Esophagus muscularis mucosa (tissue), 4 donors: ENCODE results near the gene VPS33A. TPM values are rescaled to one million over a fixed set of nuclear protein-coding genes. Genes with fewer than 3 reads are reported as not detected.

Experiments
- DNase-seq: peaks from one replicate; pipeline ENCODE4 v3.0.0-alpha.2; 2017; ENCODE audit errors: extremely low spot score
- H3K27ac ChIP-seq, 4 donors: fragments of 200-600 bp; sonication (generic); replicated peaks in 1 of 4; 1 replicate in 3 of 4; 2 replicates in 1 of 4; pipeline ENCODE4 v1.5.1; 2016 to 2019; ENCODE audit warnings: mild to moderate bottlenecking in 1 of 4
- H3K27me3 ChIP-seq, 4 donors: fragments of 200-600 bp; sonication (generic); one replicate each; pipeline versions ENCODE4 v1.5.1 to v1.6.0; 2016 to 2019
- H3K36me3 ChIP-seq, 4 donors: fragments of 200-600 bp; sonication (generic); one replicate each; pipeline ENCODE4 v1.5.1; 2016 to 2019
- H3K4me1 ChIP-seq, 4 donors: fragments of 200-600 bp; sonication (generic); one replicate each; pipeline ENCODE4 v1.5.1; 2016 to 2019
- H3K4me3 ChIP-seq, 4 donors: fragments of 200-600 bp; sonication (generic); 1 replicate in 2 of 4; 2 replicates in 2 of 4; pipeline ENCODE4 v1.5.1; 2016 to 2019; ENCODE audit warnings: mild to moderate bottlenecking in 4 of 4, moderate library complexity in 1 of 4
- H3K9me3 ChIP-seq, 4 donors: fragments of 200-600 bp; sonication (generic); 1 replicate in 3 of 4; 2 replicates in 1 of 4; pipeline ENCODE4 v1.5.1; 2016 to 2019
- CTCF ChIP-seq, 3 experiments: fragments of 200-600 bp in 2 of 3; fragments of 450-650 bp in 1 of 3; sonication (generic) in 2 of 3; IDR thresholded peaks; one replicate each; pipeline ENCODE4 v1.5.1; 2017 to 2019; ENCODE audit warnings: antibody characterized with exemption in 3 of 3, mild to moderate bottlenecking in 2 of 3, moderate library complexity in 1 of 3
- EP300 ChIP-seq: sonication (generic); formaldehyde crosslinking; IDR thresholded peaks from one replicate; pipeline ENCODE4 v1.6.1; 2017; ENCODE audit warnings: antibody characterized with exemption
- POLR2A ChIP-seq: fragments of 450-650 bp; IDR thresholded peaks from one replicate; pipeline ENCODE4 v1.6.1; 2017; ENCODE audit warnings: antibody characterized with exemption, moderate library complexity, mild to moderate bottlenecking, low read depth
- POLR2AphosphoS5 ChIP-seq, 2 donors: sonication (generic); formaldehyde crosslinking; IDR thresholded peaks; one replicate each; pipeline ENCODE4 v1.6.1; 2017; ENCODE audit warnings: antibody characterized with exemption in 2 of 2
- WGBS: methylation state at CpG from one replicate; pipeline ENCODE4 v1.1.5; 2018; 5-methylcytosine and 5-hydroxymethylcytosine counted together
- intact Hi-C: fragments of 100-400 bp; cut with DNase I; formaldehyde crosslinking; loops from one replicate; pipeline ENCODE4 v1.15.1; 2023
- total RNA-seq, 4 donors: library from RNA; depleted of rRNA; stranded (reverse); fragments of >200 nt; gene quantifications; one replicate each; pipeline versions ENCODE4 v1.1.0 to v1.2.1, GENCODE V29; 2016

VPS33A gene
- total RNA-seq, 4 donors from 2014 or later: 12.5 to 15.7 (median 14.7) TPM

GRCh38 chr12:122228092-122228491 lies 38.2 kb downstream of the VPS33A start:
- Histone ChIP-seq H3K4me1 (peaks cover 27 to 35% (median 31%) of the 10 kb centered on the region in 4 donors), H3K9me3 (no peaks in the 10 kb centered on the region), H3K27ac (no peak overlapping the region), H3K27me3 (no peaks in the 10 kb centered on the region), H3K36me3 (peaks cover 21 to 59% (median 43%) of the 10 kb centered on the region in 4 donors), H3K4me3 (no peak overlapping the region)
- TF ChIP-seq POLR2A: no peak
- no peak for TF ChIP-seq EP300
- intact Hi-C loops: loop anchor here (5.0 kb wide), 1 partner anchor 39 kb away; the partner anchor contains the start of gene VPS33A
- WGBS: 91% methylated on average over 5 of the region's 5 CpGs
- DNase-seq: no peak

GRCh38 chr12:122227341-122227740 lies 39.0 kb downstream of the VPS33A start:
- H3K4me1 ChIP-seq: peaks cover 28 to 36% (median 36%) of the 10 kb centered on the region in 4 donors
- DNase-seq: no peak
- peaks cover 13 to 59% (median 43%) of the 10 kb centered on the region in 4 donors for H3K36me3 ChIP-seq
- 91% methylated on average over 12 of the region's 17 CpGs for WGBS
- intact Hi-C loops: loop anchor here (5.0 kb wide), 1 partner anchor 40 kb away; the partner anchor contains the start of gene VPS33A
- no peak overlapping the region for H3K4me3 ChIP-seq
- H3K9me3 ChIP-seq: no peaks in the 10 kb centered on the region
- H3K27me3 ChIP-seq: no peaks in the 10 kb centered on the region
- no peak for TF ChIP-seq EP300
- no peak for TF ChIP-seq POLR2A
- TF ChIP-seq CTCF (IDR thresholded peaks at IDR 0.05): no peak
- no peak for TF ChIP-seq POLR2AphosphoS5 (IDR thresholded peaks at IDR 0.05)
- H3K27ac ChIP-seq: no peak overlapping the region

DNA sequence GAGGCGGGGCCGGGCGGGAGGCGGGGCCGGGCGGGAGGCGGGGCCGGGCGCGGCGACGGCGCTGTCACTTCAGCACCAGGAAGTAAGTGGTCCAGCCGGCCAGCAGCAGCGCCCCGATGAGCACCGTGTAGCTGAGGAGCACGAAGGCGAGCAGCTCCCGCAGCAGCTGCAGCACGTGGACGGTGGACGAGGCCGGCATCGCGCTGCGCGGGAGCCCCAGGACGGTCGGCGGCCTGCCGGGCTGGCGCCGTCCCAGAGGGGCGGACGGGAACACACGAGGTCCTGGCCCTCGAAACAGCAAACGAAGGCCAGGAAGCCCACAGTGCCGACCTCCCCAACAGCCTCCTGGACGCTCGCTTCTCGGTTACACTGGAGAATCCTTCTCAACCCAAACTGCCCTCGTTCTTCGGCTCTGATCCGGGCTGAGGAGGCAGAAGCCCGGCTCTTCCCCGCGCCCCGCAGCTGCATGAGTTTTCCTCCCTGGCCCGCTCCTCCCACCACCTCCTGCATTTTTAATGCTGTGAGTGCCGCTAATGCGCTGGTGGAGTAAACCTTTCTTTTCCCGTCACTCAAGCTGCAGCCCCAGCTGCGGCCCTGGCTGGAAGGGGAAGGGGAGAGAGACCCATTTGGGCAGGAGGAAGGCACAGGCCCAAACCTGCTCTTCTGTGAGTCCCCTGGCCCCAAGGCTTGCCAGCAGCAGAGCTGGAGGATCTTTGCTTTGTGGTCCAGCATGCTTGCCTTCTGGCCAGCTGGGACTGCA lies 39.7 kb downstream of the VPS33A start:
- intact Hi-C loops: loop anchor here (5.0 kb wide), 1 partner anchor 41 kb away; the partner anchor contains the start of gene VPS33A
- Histone ChIP-seq H3K4me1 (peaks cover 28 to 36% (median 36%) of the 10 kb centered on the region in 4 donors), H3K36me3 (peaks cover 5 to 59% (median 43%) of the 10 kb centered on the region in 4 donors), H3K27me3 (no peaks in the 10 kb centered on the region), H3K27ac (peak overlapping the region; percentile 34 to 97 (median 67)), H3K9me3 (no peaks in the 10 kb centered on the region), H3K4me3 (peak overlapping the region; percentile 70 to 97 (median 92))
- WGBS: 33% methylated on average over 11 of the region's 55 CpGs
- TF ChIP-seq EP300 (no peak), POLR2AphosphoS5 (IDR thresholded peaks at IDR 0.05) (no peak), CTCF (IDR thresholded peaks at IDR 0.05) (no peak), POLR2A (no peak)
- no peak for DNase-seq

- peak; percentile 100 for DNase-seq
- intact Hi-C loops: loop anchor here (5.0 kb wide), 1 partner anchor 41 kb away; the partner anchor contains the start of gene VPS33A
- peak; percentile 93 for TF ChIP-seq POLR2A
- no peak for TF ChIP-seq EP300
- TF ChIP-seq CTCF (IDR thresholded peaks at IDR 0.05): no peak
- TF ChIP-seq POLR2AphosphoS5 (IDR thresholded peaks at IDR 0.05): peak; percentile 100
- H3K27me3 ChIP-seq: no peaks in the 10 kb centered on the region
- H3K27ac ChIP-seq: peak within 1 kb of the TSS; percentile 93 to 97 (median 96)
- H3K4me1 ChIP-seq: peaks cover 28 to 36% (median 36%) of the 10 kb centered on the region in 4 donors
- no peaks in the 10 kb centered on the region for H3K9me3 ChIP-seq
- WGBS: 2% methylated on average over 24 of the region's 74 CpGs
- H3K36me3 ChIP-seq: peaks cover 0 to 59% (median 43%) of the 10 kb centered on the region in 4 donors
- peak within 1 kb of the TSS; percentile 70 to 97 (median 92) for H3K4me3 ChIP-seq
Observed at GRCh38 chr12:122225683-122226365, 40.5 kb downstream of the VPS33A start, which contains the start of gene DIABLO. Gene DIABLO, minus strand, starts transcription at chr12:122226052. Its CDS starts 38 bp downstream, at chr12:122226014.

DNA sequence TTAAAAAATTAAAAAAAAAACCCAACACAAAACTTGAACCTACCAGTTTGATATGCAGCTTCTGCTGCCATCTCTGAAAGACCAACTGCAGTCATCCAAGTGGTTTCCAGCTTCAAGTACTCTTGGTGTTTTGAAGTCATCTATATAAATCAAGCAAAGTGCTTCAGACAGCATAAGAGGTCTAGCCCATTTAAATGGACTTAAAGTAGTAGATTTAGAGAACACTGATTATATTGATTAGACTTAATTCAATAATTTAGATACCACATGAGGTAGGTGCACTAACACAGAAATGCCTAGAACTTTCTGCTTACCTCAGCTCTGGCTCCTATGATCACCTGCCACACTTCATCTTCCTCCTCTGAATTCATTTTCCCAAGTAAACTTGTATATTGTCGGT lies 49.8 kb downstream of the VPS33A start:
- no peaks in the 10 kb centered on the region for H3K9me3 ChIP-seq
- DNase-seq: no peak
- WGBS: 92% methylated on average over 1 of the region's 1 CpG
- H3K4me3 ChIP-seq: no peak overlapping the region
- H3K4me1 ChIP-seq: no peaks in the 10 kb centered on the region
- H3K36me3 ChIP-seq: peaks cover 65 to 99% (median 91%) of the 10 kb centered on the region in 4 donors
- no peak for TF ChIP-seq CTCF (IDR thresholded peaks at IDR 0.05)
- TF ChIP-seq POLR2AphosphoS5 (IDR thresholded peaks at IDR 0.05): no peak
- TF ChIP-seq POLR2A: no peak
- no peak for TF ChIP-seq EP300
- H3K27me3 ChIP-seq: no peaks in the 10 kb centered on the region
- H3K27ac ChIP-seq: no peak overlapping the region
- intact Hi-C loops: no loop called here
